Measurements from ENCODE around the gene GGT6. TPM values are rescaled to one million over a fixed set of nuclear protein-coding genes. Genes with fewer than 3 reads are reported as not detected.

Gene GGT6
- total RNA-seq, 1 donor from 2014 or later = not detected

- TF ChIP-seq CTCF (IDR thresholded peaks at IDR 0.05; ENCODE audit: partially characterized antibody, unreplicated experiment) = no peak
- no peak for DNase-seq
- no peak overlapping the region for H3K27ac Mint-ChIP-seq (ENCODE audit: unreplicated experiment)
- H3K4me1 Mint-ChIP-seq (ENCODE audit: low read depth, unreplicated experiment) = peaks cover 18% of the 10 kb centered on the region
- peaks cover 15% of the 10 kb centered on the region for H3K27me3 Mint-ChIP-seq (ENCODE audit: unreplicated experiment)
- peaks cover 8% of the 10 kb centered on the region for H3K9me3 Mint-ChIP-seq (ENCODE audit: unreplicated experiment)
- H3K4me3 Mint-ChIP-seq (ENCODE audit: unreplicated experiment) = no peak overlapping the region
- peaks cover 5% of the 10 kb centered on the region for H3K36me3 Mint-ChIP-seq (ENCODE audit: unreplicated experiment)
Measured at GRCh38 chr17:4515501-4515900, 44.9 kb downstream of the GGT6 start.

- DNase-seq = no peak
- peaks cover 15% of the 10 kb centered on the region for H3K27me3 Mint-ChIP-seq (ENCODE audit: unreplicated experiment)
- peaks cover 5% of the 10 kb centered on the region for H3K36me3 Mint-ChIP-seq (ENCODE audit: unreplicated experiment)
- no peak for TF ChIP-seq CTCF (IDR thresholded peaks at IDR 0.05; ENCODE audit: partially characterized antibody, unreplicated experiment)
- H3K9me3 Mint-ChIP-seq (ENCODE audit: unreplicated experiment) = peaks cover 8% of the 10 kb centered on the region
- no peak overlapping the region for H3K27ac Mint-ChIP-seq (ENCODE audit: unreplicated experiment)
- no peak overlapping the region for H3K4me3 Mint-ChIP-seq (ENCODE audit: unreplicated experiment)
- H3K4me1 Mint-ChIP-seq (ENCODE audit: low read depth, unreplicated experiment) = peaks cover 16% of the 10 kb centered on the region
Measured at GRCh38 chr17:4514779-4515178, 45.6 kb downstream of the GGT6 start.

GRCh38 chr17:4514206-4514605, 46.2 kb downstream of the GGT6 start:
- Mint-ChIP-seq H3K27me3 (ENCODE audit: unreplicated experiment) (peaks cover 15% of the 10 kb centered on the region), H3K36me3 (ENCODE audit: unreplicated experiment) (peaks cover 5% of the 10 kb centered on the region), H3K4me3 (ENCODE audit: unreplicated experiment) (no peak overlapping the region), H3K9me3 (ENCODE audit: unreplicated experiment) (peaks cover 8% of the 10 kb centered on the region), H3K27ac (ENCODE audit: unreplicated experiment) (no peak overlapping the region), H3K4me1 (ENCODE audit: low read depth, unreplicated experiment) (peaks cover 16% of the 10 kb centered on the region)
- DNase-seq = no peak
- no peak for TF ChIP-seq CTCF (IDR thresholded peaks at IDR 0.05; ENCODE audit: partially characterized antibody, unreplicated experiment)

- peaks cover 8% of the 10 kb centered on the region for H3K9me3 Mint-ChIP-seq (ENCODE audit: unreplicated experiment)
Measured at GRCh38 chr17:4513113-4514032, 47.0 kb downstream of the GGT6 start.

More at GRCh38 chr17:4513113-4514032, 47.0 kb downstream of the GGT6 start:
- Mint-ChIP-seq H3K27me3 (ENCODE audit: unreplicated experiment) (peaks cover 14% of the 10 kb centered on the region), H3K36me3 (ENCODE audit: unreplicated experiment) (peaks cover 5% of the 10 kb centered on the region), H3K4me3 (ENCODE audit: unreplicated experiment) (no peak overlapping the region), H3K4me1 (ENCODE audit: low read depth, unreplicated experiment) (peaks cover 20% of the 10 kb centered on the region), H3K27ac (ENCODE audit: unreplicated experiment) (no peak overlapping the region)
- no peak for TF ChIP-seq CTCF (IDR thresholded peaks at IDR 0.05; ENCODE audit: partially characterized antibody, unreplicated experiment)
- DNase-seq = no peak

All from glutamatergic neuron (in vitro differentiated cells).